Measurements from ENCODE around the gene TAAR9.
A peak's percentile ranks its signal among the peaks of the same experiment; 100 is the strongest.
"Not testable (repeated sequence)": the region's sequence is repeated elsewhere in the genome, so short reads cannot be mapped to it uniquely, and the experiment has no call there.

TAAR9 gene

GRCh38 chr6:132515386-132515785, 22.7 kb upstream of the TAAR9 start:
- DNase-seq = no peak

GRCh38 chr6:132520953-132521352, 17.1 kb upstream of the TAAR9 start:
- DNase-seq = no peak

GRCh38 chr6:132524646-132525045, 13.4 kb upstream of the TAAR9 start:
- DNase-seq = no peak

- no peak for DNase-seq
These were observed 12.2 kb upstream of the TAAR9 start for GRCh38 chr6:132525866-132526265.

DNA sequence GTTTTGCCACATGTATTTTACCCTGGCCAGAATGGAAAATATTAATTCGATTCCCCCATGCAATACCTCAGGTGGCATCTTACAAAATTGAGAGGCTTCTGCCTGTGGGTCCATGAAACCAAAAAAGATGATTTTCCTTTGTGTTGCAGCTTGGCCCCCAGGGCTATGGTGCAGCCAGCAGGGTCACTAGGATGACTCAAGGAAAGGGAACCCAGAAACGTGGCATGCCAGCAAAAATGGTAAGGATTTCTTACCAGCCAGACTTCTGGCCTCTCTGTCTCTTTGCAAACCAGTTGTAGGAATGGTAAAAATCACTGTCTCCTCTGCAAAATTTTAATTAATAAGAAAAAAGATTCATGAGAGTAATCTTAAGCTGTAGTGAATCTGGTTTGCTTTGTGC, 11.6 kb upstream of the TAAR9 start:
- DNase-seq = no peak

GRCh38 chr6:132527791-132528190, 10.3 kb upstream of the TAAR9 start:
- no peak for DNase-seq

DNA sequence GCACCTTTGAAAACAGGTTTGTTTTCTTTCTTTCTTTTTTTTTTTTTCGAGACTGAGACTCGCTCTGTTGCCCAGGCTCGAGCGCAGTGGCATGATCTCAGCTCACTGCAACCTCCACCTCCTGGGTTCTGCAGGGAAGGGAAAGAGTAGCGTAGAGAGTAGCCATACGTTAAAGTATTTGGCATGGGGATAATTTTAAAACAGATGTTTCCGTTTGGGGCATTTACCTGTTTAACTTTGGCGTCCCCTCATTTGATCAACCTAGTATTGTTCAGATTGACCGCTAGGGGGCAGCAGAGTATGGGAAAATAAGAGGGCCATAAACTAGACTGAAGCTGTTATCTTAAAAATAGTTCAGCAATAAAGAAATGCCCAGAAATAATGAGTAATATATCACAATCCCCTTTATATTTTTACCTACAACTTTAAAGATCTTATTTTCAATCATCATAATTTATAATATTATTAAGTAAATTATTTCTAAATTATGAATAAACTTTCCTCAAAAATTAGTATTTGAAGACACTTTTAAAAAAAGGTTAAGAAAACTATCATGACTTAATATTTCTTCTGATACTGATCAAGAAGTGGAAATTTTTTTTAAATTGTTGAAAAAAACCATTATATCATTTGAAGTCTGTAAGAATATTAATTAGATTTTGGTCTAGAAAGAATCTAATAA, 7.6 kb upstream of the TAAR9 start:
- DNase-seq = peak; percentile 67

GRCh38 chr6:132534546-132534945, 3.5 kb upstream of the TAAR9 start:
- DNase-seq = not testable (repeated sequence)

DNA sequence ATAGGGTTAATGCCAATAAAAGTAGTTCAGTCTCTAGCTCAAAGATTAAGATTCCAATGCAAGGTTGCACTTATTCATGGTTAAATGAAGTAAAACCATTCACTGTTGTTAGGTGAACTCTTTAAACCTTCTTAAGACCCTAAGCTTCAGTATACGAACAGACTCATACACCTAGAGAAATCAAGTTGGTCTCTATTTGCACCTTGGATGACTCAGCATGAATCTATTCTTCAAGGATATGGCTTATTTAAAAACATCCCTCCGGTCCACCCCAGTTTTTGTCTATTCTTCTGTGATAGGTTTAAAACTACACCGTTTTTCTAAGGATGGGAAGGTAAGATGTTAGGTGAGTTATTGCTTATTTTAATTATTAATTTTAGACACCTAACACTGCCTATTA, 932 bp upstream of the TAAR9 start:
- DNase-seq = no peak

DNA sequence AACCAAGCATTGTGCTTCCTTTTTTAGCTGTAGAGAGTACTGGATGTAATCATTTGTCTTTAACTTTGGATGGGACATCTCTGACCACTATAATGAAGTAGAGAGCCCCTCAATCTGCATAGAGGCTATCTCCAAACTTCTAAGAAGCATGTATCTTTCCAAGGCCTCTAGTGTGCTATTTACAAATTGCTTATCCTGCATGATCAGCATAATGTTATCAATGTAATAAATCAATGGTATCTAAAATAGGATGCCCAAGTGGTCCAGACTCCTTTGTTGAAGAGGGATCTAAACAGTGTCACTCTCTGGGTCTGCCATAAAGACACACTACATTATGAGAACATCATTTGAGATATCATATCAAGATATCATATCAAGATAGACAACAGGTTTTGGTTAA, 6.7 kb downstream of the TAAR9 start:
- DNase-seq = no peak

DNA sequence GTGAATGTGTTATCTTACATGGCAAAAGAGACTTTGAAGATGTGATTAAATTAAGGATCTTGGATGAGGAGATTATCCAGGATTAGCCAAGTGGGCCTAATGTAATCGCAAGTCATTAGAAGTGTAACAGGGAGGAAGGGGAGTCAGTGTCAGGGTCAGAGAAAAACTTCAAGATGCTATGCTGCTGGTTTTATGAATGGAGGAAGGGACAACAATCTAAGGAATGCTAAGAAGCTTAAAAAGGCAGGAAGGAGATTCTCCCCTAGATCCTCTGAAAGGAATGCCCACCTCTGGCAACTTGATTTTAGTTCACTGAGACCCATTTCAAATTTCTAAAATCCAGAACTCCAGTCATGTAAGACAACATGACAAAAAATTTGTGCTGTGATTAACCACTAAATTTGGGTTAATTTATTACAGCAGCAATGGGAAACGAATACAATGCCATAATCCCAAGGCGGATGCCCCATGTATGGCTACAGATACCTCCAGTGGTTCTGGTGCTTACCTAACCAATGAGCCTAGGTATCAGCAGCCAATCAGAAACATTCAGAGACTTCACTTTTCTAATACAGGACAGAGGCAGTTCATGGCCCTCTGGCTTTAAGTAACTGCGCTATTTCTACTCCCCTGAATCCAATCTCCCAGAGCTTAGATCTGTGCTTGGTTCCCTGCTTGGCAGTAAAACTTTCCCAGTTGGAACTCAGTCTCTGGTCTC, 10.8 kb downstream of the TAAR9 start:
- no peak for DNase-seq

GRCh38 chr6:132551214-132551613, 13.1 kb downstream of the TAAR9 start:
- DNase-seq = no peak

GRCh38 chr6:132552372-132552771, 14.3 kb downstream of the TAAR9 start, which contains the start of gene TAAR8:
TSS of gene TAAR8 (plus strand) at chr6:132552672. CDS start at chr6:132552693, 21 bp downstream.
- no peak for DNase-seq

GRCh38 chr6:132560087-132560486, 22.0 kb downstream of the TAAR9 start:
- not testable (repeated sequence) for DNase-seq

DNA sequence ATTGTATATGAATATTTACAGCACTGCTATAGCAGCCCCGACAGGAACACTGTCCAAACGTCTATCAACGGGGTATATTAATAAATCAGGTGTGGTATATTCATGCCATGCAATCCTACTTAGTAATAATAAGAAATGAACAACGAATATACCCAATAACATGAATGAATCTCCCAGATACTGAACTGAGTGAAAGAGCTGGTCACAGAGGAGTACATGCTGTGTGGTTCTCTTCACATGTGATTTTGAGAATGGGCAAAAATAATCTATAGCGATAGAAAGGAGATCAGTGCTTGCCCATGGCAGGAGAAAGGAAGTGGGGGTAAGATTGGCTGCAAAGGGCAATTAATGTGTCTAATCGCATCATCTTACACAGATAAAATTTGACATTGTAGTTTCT, 28.3 kb downstream of the TAAR9 start:
- no peak for DNase-seq

GRCh38 chr6:132567566-132567965, 29.5 kb downstream of the TAAR9 start:
- DNase-seq = no peak

DNA sequence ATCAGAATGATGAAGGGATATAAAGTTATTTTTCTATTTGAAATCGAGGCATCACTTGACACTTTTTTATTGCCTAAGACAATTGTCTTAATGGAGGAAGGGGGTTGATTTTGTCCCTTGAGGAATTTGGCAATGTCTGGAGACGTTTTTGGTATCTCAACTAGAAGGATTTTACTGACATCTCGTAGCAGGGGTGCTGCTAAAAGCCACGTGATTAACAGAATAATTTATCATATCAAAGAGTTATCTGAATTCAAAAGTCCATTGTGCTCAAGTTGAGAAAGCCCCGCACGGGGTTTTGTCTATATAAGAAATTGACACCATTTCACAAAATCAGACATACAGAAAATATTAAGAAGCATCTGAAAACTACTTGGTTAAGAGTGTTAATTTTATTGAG, 30.5 kb downstream of the TAAR9 start:
- no peak for DNase-seq

DNA sequence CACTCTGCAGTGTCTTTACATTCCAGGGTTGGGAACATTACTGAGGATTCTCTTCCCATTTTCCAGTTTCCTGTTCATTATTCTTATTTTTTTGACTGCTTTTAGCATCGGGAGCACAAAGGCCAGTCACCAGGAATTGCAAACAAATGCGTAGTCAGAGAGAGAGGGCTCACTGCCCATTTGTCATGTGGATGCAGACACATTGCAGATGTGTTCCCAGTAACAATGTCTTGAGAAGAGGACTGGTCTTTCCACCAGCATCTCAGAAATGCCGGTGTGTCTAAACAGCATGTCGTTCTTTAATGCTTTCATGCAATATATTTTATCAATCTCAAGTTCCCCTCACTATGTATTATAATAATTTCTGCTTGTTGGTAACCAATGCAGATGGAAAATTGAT, 31.1 kb downstream of the TAAR9 start:
- DNase-seq = no peak

GRCh38 chr6:132570221-132570777, 32.2 kb downstream of the TAAR9 start, which contains the start of gene TAAR6:
TSS of gene TAAR6 (plus strand) at chr6:132570322. CDS start at chr6:132570322, 0 bp downstream.
- DNase-seq = no peak

GRCh38 chr6:132571774-132572173, 33.7 kb downstream of the TAAR9 start:
- DNase-seq = no peak

- DNase-seq = no peak
These were observed 46.6 kb downstream of the TAAR9 start for GRCh38 chr6:132584698-132585097.

DNA sequence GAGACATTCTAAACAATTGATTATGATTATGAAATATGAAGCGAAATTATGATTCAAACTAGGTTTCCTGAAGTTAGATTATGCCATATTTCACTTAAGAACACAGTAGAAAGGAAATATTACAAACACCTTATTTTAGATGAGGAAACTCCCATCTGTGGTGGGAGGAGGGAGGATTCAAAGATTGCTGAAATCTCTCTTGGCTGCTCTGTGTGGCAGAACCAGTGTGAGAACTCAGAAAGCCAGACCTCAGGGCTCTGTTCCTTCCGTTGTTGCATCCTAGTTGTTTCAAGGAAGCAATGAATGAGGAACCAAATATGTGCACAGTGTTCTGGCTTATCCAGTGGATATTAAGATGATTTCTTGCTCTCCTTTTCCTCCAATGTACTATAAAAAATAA, 49.3 kb downstream of the TAAR9 start:
- no peak for DNase-seq
